ENCODE results near the gene NLK. TPM values are rescaled to one million over a fixed set of nuclear protein-coding genes. Genes with fewer than 3 reads are reported as not detected.
A peak's percentile ranks its signal among the peaks of the same experiment; 100 is the strongest.

Gene NLK
- total and polyA plus RNA-seq, 7 experiments from 2014 or later: 1.0 to 19.2 (median 16.5) TPM

DNA sequence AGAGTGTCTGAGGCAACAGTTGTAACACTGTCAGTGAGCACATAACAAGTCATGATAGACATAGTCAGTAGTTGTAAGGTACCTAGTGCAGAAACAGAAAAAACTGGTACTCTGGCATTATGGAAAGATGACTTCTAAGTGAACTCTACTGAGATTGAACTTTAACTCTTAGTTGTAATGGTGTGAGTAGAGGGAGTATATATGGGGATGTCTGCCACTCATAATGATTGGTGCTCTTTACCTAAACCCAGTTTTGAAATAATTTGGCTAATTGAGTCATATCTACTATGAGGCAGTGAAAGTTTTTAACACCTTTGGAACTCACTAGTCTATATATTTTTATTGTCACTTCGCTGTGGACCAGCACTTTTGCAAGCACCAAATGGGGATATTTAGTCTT, 6.6 kb downstream of the NLK start:
- H3K9me3 Mint-ChIP-seq: no peaks in the 10 kb centered on the region
- H3K27ac Mint-ChIP-seq: peak overlapping the region in 1 of 9 donors; percentile 24
- POLR2A ChIA-PET: no interaction called here
- H3K4me3 Mint-ChIP-seq: no peak overlapping the region
- DNase-seq (no peak), ATAC-seq (no peak)
- CTCF ChIA-PET: no interaction called here
- no peaks in the 10 kb centered on the region for H3K27me3 Mint-ChIP-seq
- H3K36me3 Mint-ChIP-seq: peaks cover 0 to 16% (median 7%) of the 10 kb centered on the region in 5 donors
- Histone ChIP-seq H3K9me3 (ENCODE audit: control insufficient read depth in 2 of 3, low read length in 3 of 3) (no peaks in the 10 kb centered on the region), H3K27me3 (ENCODE audit: control insufficient read depth in 2 of 2, insufficient read depth in 2 of 2, low read length in 2 of 2) (no peaks in the 10 kb centered on the region), H3K4me1 (ENCODE audit: control insufficient read depth in 2 of 2, insufficient read depth in 2 of 2, low read length in 2 of 2) (peaks cover 8 to 24% of the 10 kb centered on the region in 2 donors), H3K27ac (ENCODE audit: low read depth, low read length) (no peak overlapping the region), H3K36me3 (ENCODE audit: control insufficient read depth in 2 of 3, insufficient read depth in 3 of 3, low read length in 3 of 3) (no peaks in the 10 kb centered on the region), H3K4me3 (ENCODE audit: low read length) (no peak overlapping the region)
- intact Hi-C loops (cut with micrococcal nuclease): loop anchor here in 1 of 2 donors (5.0 to 10.0 kb wide), 2 partner anchors 63 to 594 kb away; partner anchors contain the start of gene KSR1
- peaks cover 38 to 86% (median 75%) of the 10 kb centered on the region in 7 donors for H3K4me1 Mint-ChIP-seq

DNA sequence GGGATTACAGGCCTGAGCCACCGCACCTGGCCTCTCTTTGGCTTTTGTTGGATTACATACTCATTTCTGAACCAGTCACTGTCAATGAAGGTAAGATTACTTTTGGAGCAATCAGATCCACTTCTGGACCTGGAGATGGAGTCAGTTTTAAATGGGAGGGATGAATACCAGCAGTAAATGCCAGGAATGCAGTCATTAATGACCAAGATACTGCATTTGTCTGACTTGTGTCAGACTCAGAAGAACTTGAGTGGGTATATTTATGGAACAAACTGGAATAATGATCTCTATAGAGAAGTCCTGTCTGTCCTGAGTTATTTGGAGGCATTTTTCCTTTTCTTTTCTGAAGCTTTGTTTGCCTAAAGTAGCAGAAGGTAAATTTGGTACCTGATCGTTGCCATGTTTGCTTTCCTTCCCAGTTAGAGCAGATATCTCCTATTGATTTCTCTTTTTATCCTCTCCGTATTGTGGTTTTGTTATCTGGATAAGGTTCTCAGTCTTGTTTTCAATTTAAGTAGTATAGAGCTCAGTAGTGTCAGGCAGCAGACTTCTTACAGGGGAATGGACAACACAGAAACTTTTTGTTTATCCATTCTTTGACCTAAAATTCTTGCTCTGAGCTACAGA, 10.7 kb downstream of the NLK start:
- ChIA-PET CTCF (interaction anchor here (1.5 kb wide), 1 partner anchor 12 kb away, joined by 6 read pairs; no protein-coding TSS in a partner anchor), POLR2A (no interaction called here)
- Histone ChIP-seq H3K27me3 (ENCODE audit: control insufficient read depth in 2 of 2, insufficient read depth in 2 of 2, low read length in 2 of 2) (no peaks in the 10 kb centered on the region), H3K27ac (ENCODE audit: low read depth, low read length) (no peak overlapping the region), H3K4me1 (ENCODE audit: control insufficient read depth in 2 of 2, insufficient read depth in 2 of 2, low read length in 2 of 2) (peaks cover 0 to 9% of the 10 kb centered on the region in 2 donors), H3K4me3 (ENCODE audit: low read length) (no peak overlapping the region), H3K9me3 (ENCODE audit: control insufficient read depth in 2 of 3, low read length in 3 of 3) (no peaks in the 10 kb centered on the region), H3K36me3 (ENCODE audit: control insufficient read depth in 2 of 3, insufficient read depth in 3 of 3, low read length in 3 of 3) (no peaks in the 10 kb centered on the region)
- no peaks in the 10 kb centered on the region for H3K27me3 Mint-ChIP-seq
- DNase-seq (no peak), ATAC-seq (no peak)
- peak overlapping the region in 1 of 10 donors; percentile 44 for H3K4me3 Mint-ChIP-seq
- intact Hi-C loops (cut with micrococcal nuclease): no loop called here
- peak overlapping the region in 2 of 9 donors; percentile 15 to 62 for H3K27ac Mint-ChIP-seq
- H3K9me3 Mint-ChIP-seq: no peaks in the 10 kb centered on the region
- peaks cover 0 to 8% (median 4%) of the 10 kb centered on the region in 5 donors for H3K36me3 Mint-ChIP-seq
- peaks cover 26 to 72% (median 54%) of the 10 kb centered on the region in 7 donors for H3K4me1 Mint-ChIP-seq

DNA sequence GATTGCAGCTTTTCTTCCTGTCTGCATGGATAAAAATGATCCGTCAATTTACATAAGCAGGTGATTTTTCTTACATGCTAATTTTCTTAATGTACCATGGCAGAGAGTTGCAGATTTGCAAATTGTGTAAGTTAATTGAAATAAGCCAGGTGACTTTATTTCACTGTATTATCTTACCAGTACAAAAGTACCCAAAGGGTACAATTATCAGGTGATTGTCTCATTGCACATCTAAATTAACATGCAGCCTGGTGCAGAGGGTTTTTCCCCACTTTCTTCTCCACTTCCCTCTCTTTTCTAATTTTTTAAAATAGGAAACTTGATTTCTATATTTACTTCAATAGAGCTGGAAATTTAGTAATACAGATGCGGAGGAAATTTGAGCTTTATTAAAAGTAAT, 11.2 kb downstream of the NLK start:
- Mint-ChIP-seq H3K27ac (peak overlapping the region in 2 of 9 donors; percentile 5 to 15), H3K4me1 (peaks cover 28 to 70% (median 48%) of the 10 kb centered on the region in 7 donors), H3K36me3 (peaks cover 0 to 8% (median 4%) of the 10 kb centered on the region in 5 donors), H3K4me3 (no peak overlapping the region), H3K27me3 (no peaks in the 10 kb centered on the region), H3K9me3 (no peaks in the 10 kb centered on the region)
- ATAC-seq (no peak), DNase-seq (no peak)
- no peak overlapping the region for H3K4me3 ChIP-seq (ENCODE audit: low read length)
- POLR2A ChIA-PET: interaction anchor here (0.7 to 1.4 kb wide), 2 partner anchors 13 kb away, joined by 3 read pairs; no protein-coding TSS in a partner anchor
- H3K4me1 ChIP-seq (ENCODE audit: control insufficient read depth in 2 of 2, insufficient read depth in 2 of 2, low read length in 2 of 2): peaks cover 0 to 8% of the 10 kb centered on the region in 2 donors
- no peaks in the 10 kb centered on the region for H3K9me3 ChIP-seq (ENCODE audit: control insufficient read depth in 2 of 3, low read length in 3 of 3)
- no peaks in the 10 kb centered on the region for H3K36me3 ChIP-seq (ENCODE audit: control insufficient read depth in 2 of 3, insufficient read depth in 3 of 3, low read length in 3 of 3)
- CTCF ChIA-PET: interaction anchor here (1.5 kb wide), 1 partner anchor 11 kb away, joined by 6 read pairs; no protein-coding TSS in a partner anchor
- H3K27me3 ChIP-seq (ENCODE audit: control insufficient read depth in 2 of 2, insufficient read depth in 2 of 2, low read length in 2 of 2): no peaks in the 10 kb centered on the region
- no peak overlapping the region for H3K27ac ChIP-seq (ENCODE audit: low read depth, low read length)
- intact Hi-C loops (cut with micrococcal nuclease): no loop called here

DNA sequence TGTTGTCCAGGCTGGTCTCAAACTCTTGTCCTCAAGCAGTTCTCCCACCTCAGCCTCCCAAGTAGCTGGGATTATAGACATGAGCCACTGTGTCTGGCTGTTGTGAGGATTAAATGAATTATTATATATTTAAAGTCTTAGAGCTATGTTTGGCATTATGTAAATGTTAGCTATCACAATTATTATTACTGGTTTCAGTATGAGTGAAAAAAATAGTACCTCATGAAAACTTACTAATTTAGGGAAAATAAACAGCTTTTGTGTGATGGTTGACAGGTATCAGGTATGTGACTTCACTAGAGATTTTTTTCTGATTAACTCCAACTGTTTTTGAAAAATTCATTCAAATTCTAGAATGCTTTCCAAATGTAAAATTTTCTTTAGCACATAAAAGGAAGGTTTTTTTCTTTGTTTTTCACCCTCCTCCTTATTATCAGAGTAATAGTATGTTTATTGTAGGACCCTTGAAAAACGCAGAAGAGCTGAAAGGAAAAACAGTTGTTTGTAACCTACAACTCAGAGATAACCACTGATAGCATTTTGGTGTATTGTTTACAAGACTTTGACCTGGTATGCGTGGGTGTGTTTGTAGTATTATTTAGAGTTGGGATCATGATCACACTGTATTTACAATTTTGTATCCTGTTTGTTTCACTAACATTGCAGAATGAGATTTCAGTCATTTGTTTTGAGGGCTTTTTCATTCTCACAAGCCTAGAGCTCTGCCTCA, 13.2 kb downstream of the NLK start:
- Histone ChIP-seq H3K4me3 (ENCODE audit: low read length) (no peak overlapping the region), H3K9me3 (ENCODE audit: control insufficient read depth in 2 of 3, low read length in 3 of 3) (no peaks in the 10 kb centered on the region), H3K27ac (ENCODE audit: low read depth, low read length) (no peak overlapping the region), H3K27me3 (ENCODE audit: control insufficient read depth in 2 of 2, insufficient read depth in 2 of 2, low read length in 2 of 2) (no peaks in the 10 kb centered on the region), H3K36me3 (ENCODE audit: control insufficient read depth in 2 of 3, insufficient read depth in 3 of 3, low read length in 3 of 3) (no peaks in the 10 kb centered on the region), H3K4me1 (ENCODE audit: control insufficient read depth in 2 of 2, insufficient read depth in 2 of 2, low read length in 2 of 2) (peaks cover 0 to 5% of the 10 kb centered on the region in 2 donors)
- Mint-ChIP-seq H3K9me3 (no peaks in the 10 kb centered on the region), H3K36me3 (peaks cover 0 to under 1% (median 0%) of the 10 kb centered on the region in 5 donors), H3K4me1 (peaks cover 18 to 54% (median 41%) of the 10 kb centered on the region in 7 donors), H3K4me3 (peak overlapping the region in 1 of 10 donors; percentile 15), H3K27me3 (no peaks in the 10 kb centered on the region), H3K27ac (no peak overlapping the region)
- intact Hi-C loops (cut with micrococcal nuclease): no loop called here
- ChIA-PET POLR2A (no interaction called here), CTCF (no interaction called here)
- ATAC-seq: no peak
- DNase-seq: no peak

DNA sequence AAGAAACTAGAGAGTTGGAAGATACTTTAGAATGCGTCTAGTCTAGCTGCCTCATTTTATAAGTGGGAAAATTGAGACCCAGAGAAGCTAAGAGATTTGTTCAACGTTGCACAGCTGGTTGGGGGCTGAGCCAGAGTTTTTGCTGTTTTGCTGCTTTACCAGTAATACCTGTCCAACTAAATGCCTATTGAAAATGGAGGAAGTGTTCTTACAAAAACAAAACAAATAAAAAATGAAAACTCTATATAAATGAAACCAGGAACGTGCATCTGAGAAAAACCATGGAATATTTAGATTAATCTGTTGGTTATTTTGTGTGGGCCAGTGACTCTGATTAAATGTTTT, 13.8 kb downstream of the NLK start:
- Histone ChIP-seq H3K36me3 (ENCODE audit: control insufficient read depth in 2 of 3, insufficient read depth in 3 of 3, low read length in 3 of 3) (no peaks in the 10 kb centered on the region), H3K4me3 (ENCODE audit: low read length) (no peak overlapping the region), H3K27ac (ENCODE audit: low read depth, low read length) (no peak overlapping the region), H3K4me1 (ENCODE audit: control insufficient read depth in 2 of 2, insufficient read depth in 2 of 2, low read length in 2 of 2) (peaks cover 0 to 5% of the 10 kb centered on the region in 2 donors), H3K27me3 (ENCODE audit: control insufficient read depth in 2 of 2, insufficient read depth in 2 of 2, low read length in 2 of 2) (no peaks in the 10 kb centered on the region), H3K9me3 (ENCODE audit: control insufficient read depth in 2 of 3, low read length in 3 of 3) (no peaks in the 10 kb centered on the region)
- H3K36me3 Mint-ChIP-seq: peaks cover 0 to 1% (median 0%) of the 10 kb centered on the region in 5 donors
- CTCF ChIA-PET: no interaction called here
- DNase-seq (no peak), ATAC-seq (no peak)
- peaks cover 18 to 56% (median 44%) of the 10 kb centered on the region in 7 donors for H3K4me1 Mint-ChIP-seq
- H3K27me3 Mint-ChIP-seq: no peaks in the 10 kb centered on the region
- H3K27ac Mint-ChIP-seq: no peak overlapping the region
- H3K9me3 Mint-ChIP-seq: no peaks in the 10 kb centered on the region
- POLR2A ChIA-PET: no interaction called here
- intact Hi-C loops (cut with micrococcal nuclease): no loop called here
- peak overlapping the region in 1 of 10 donors; percentile 15 for H3K4me3 Mint-ChIP-seq

DNA sequence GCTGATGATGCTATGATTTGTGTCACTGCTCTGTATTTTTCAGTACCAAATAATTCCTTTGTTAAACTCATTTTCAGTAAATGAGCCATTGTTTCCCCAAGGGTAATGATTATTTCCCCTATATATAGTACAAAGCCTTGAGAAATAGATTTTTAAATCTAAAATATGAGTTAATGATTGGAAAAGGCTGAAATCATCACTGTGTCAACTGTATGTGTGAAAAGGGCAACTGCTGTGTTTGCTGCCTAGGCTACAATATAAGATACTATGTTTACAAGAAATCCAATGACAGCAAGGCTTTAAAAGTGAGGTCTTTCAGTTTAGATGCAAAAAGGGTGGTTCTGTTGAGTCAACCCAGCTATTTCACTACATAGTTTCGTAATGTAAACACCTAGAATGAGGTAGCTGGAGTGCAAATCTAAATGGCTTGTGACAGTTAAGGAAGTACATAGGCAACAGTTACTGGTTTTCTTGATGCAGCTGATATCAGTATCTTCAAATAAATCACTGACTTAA, 15.3 kb downstream of the NLK start:
- Histone ChIP-seq H3K36me3 (ENCODE audit: control insufficient read depth in 2 of 3, insufficient read depth in 3 of 3, low read length in 3 of 3) (no peaks in the 10 kb centered on the region), H3K9me3 (ENCODE audit: control insufficient read depth in 2 of 3, low read length in 3 of 3) (no peaks in the 10 kb centered on the region), H3K4me3 (ENCODE audit: low read length) (no peak overlapping the region), H3K27me3 (ENCODE audit: control insufficient read depth in 2 of 2, insufficient read depth in 2 of 2, low read length in 2 of 2) (no peaks in the 10 kb centered on the region), H3K4me1 (ENCODE audit: control insufficient read depth in 2 of 2, insufficient read depth in 2 of 2, low read length in 2 of 2) (peaks cover 0 to 5% of the 10 kb centered on the region in 2 donors), H3K27ac (ENCODE audit: low read depth, low read length) (no peak overlapping the region)
- peaks cover 0 to 7% (median 0%) of the 10 kb centered on the region in 5 donors for H3K36me3 Mint-ChIP-seq
- DNase-seq: no peak
- no peaks in the 10 kb centered on the region for H3K27me3 Mint-ChIP-seq
- H3K4me3 Mint-ChIP-seq: no peak overlapping the region
- H3K4me1 Mint-ChIP-seq: peaks cover 17 to 61% (median 44%) of the 10 kb centered on the region in 7 donors
- peak overlapping the region in 1 of 9 donors; percentile 60 for H3K27ac Mint-ChIP-seq
- no peaks in the 10 kb centered on the region for H3K9me3 Mint-ChIP-seq
- peak; percentile 69 for ATAC-seq
- ChIA-PET POLR2A (no interaction called here), CTCF (no interaction called here)
- intact Hi-C loops (cut with micrococcal nuclease): no loop called here

All from naive thymus-derived CD4-positive, alpha-beta T cell (primary cell).